ENCODE data around the gene DTNB. TPM values are rescaled to one million over a fixed set of nuclear protein-coding genes. Genes with fewer than 3 reads are reported as not detected.

DTNB gene
- total and polyA plus RNA-seq, 10 of the 15 experiments (the other 5 are each of a cell fraction or from before 2014, with no cell fraction given), result 4.5 to 30.6 (median 11.9) TPM

- TF ChIP-seq CUX1 (IDR thresholded peaks at IDR 0.05; ENCODE audit: insufficient replicate concordance, low read depth, low read length) (no peak), SREBF2 (IDR thresholded peaks at IDR 0.05; ENCODE audit: low read length) (no peak), RELA (IDR thresholded peaks at IDR 0.05; ENCODE audit: borderline replicate concordance, partially characterized antibody) (peak; percentile 21), FOS (IDR thresholded peaks at IDR 0.05; ENCODE audit: borderline replicate concordance, extremely low read depth, insufficient read length) (no peak), HDGF (IDR thresholded peaks at IDR 0.05) (no peak), BCL3 (IDR thresholded peaks at IDR 0.05; ENCODE audit: borderline replicate concordance, insufficient read depth, low read depth, low read length, poor library complexity, severe bottlenecking) (no peak), IRF3 (IDR thresholded peaks at IDR 0.05) (no peak), BCL11A (IDR thresholded peaks at IDR 0.05; ENCODE audit: low read depth, low read length) (no peak), ZBED1 (IDR thresholded peaks at IDR 0.05; ENCODE audit: borderline replicate concordance) (no peak), NR2C1 (IDR thresholded peaks at IDR 0.05) (no peak), MXI1 (IDR thresholded peaks at IDR 0.05; ENCODE audit: low read depth, low read length) (no peak), PKNOX1 (IDR thresholded peaks at IDR 0.05) (peak; percentile 9; the same call in 1 of the 2 replicates), SMC3 (IDR thresholded peaks at IDR 0.05; ENCODE audit: borderline replicate concordance, low read length) (peak; percentile 77; the same call in 1 of the 2 replicates), SPI1 (IDR thresholded peaks at IDR 0.05; ENCODE audit: borderline replicate concordance, insufficient read depth, low read depth, low read length) (no peak), EZH2 (IDR thresholded peaks at IDR 0.05; ENCODE audit: borderline replicate concordance, control insufficient read depth, low read depth, low read length) (no peak), PBX3 (IDR thresholded peaks at IDR 0.05; ENCODE audit: insufficient replicate concordance, low read depth, low read length) (no peak), STAT3 (IDR thresholded peaks at IDR 0.05; ENCODE audit: low read depth, low read length) (no peak), YY1 (IDR thresholded peaks at IDR 0.05; ENCODE audit: low read depth, low read length) (no peak)
These were observed 106.0 kb downstream of the DTNB start (continued) for GRCh38 chr2:25567406-25567805.

All from GM12878 (cell line).